GOT3 (cell line): ENCODE measurements around the gene SNRPA1.

Source experiments
- DNase-seq: peaks from one replicate; lab custom pipeline; 2025; ENCODE audit warnings: mixed read lengths; lab: John Stamatoyannopoulos, UW

Gene SNRPA1

DNA sequence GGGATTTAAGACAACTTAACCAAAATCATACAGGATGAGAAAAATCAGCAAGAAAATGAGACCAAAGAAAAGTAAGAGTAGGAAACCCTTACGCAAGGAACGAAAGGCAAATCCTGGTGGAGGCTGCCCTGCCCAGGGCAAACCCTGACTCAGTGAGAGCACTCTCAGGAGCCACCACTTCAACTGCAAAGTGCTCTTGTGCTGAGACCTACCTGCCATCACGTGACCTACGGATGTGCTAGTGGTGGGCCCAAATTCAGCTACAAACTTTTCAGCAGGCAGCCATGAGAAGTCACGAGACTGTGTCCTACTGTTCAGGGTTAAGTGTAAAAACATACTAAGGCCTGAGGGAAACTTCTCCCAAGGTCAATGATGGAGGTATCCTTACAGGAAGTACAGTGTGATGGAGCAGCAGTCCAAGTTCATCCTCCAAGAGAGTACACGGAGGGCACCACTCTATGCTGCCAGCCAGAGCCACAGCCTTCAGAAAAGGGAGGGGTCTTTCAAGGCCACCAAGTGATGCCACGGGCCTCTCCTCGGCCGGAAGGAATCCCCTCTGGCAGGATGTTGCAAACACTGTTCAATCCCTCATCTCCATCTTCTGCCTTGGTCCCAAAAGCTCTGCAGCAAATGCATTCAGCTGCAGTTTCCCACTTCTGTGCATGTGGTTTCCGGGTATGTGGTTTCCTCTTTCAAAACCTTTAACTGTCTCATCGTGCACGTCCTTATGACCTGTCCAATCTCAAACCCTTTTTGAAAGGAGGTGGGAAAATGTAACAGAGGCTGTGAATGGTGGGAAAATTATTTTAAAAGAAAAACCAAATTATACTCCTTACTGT is 52.7 kb downstream of the SNRPA1 start:
- DNase-seq = no peak

DNA sequence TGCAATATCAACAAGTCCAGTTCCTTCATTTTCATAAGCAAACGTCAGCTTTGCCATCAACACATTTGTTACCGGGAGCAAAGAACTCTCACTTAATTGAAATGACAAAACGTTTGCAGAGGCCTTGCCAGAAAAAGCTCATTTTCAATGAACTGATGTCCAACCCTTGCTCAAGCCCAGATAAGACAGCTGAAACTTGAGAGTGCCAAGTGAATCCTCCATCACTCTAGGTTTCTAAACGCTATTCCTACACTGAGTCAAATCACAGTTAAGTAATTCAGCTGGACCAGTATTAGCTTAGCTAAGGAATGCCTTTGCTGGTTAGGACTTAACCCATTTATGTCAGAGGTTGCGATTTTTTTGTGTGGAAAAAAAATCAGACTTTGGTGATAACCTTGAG is 54.7 kb downstream of the SNRPA1 start:
- DNase-seq = no peak

DNA sequence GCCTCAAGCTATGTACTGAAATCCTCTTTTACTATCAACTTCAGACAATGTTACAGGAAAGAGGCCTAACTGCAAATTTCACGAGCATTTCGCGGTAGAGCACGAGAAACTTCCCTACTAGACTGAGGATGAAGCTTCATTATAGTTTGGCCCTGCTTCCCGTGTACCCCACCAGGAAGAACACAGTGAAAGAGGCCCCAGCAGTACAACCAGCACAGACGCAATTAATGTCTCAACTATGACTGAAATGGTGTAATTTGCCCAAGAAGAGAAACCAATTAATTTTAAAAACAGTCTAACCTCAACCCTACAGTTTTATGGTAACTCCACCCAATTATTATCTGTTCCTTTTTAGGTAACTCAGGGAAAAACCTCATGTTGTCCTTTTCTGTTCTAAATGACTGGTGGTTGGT is 55.3 kb downstream of the SNRPA1 start:
- no peak for DNase-seq

DNA sequence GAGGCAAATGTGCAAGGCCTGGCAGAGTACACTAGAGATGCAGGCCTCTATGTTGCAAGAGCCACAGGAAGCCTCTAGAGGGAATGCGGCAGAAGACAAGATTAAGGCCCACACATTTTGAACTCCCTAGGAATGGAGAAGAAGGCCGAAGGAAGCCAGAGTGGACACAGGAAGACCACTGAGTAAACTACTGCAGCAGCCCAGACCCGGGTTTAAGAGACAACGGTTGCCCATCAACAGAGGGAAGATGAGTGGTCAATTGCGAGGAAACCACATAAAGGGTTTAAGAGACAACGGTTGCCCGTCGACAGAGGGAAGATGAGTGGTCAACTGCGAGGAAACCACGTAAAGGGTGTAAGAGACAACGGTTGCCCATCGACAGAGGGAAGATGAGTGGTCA is 57.8 kb downstream of the SNRPA1 start:
- DNase-seq = no peak

DNA sequence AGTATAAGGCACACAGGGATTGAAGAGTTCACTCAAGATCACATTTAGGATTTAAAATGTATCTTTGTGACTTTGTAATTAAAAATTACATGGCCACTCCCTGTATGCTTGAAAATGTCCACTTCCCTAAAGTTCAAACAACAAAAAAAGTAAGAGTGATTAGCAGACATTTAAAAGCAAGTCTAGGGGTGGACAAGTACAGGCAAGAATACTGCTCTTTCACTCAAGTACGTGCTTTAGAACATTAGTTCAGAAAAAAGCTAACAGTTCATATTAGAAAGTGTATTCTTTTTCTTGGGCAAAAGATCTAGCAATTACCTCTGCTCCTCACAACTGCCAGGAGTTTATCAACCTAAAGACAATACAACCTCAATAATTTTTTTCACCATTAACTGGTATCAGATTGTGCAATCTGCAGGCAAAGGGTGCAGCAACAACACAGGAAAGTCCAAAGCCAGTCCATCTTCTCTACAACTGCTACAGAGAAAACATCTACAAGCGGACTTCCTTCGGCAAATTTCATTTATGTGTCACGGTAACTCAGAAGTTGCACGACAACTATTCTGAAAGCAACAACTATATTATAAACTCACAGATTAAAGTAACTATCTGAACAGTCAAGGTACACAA is 61.3 kb downstream of the SNRPA1 start:
- DNase-seq = no peak

DNA sequence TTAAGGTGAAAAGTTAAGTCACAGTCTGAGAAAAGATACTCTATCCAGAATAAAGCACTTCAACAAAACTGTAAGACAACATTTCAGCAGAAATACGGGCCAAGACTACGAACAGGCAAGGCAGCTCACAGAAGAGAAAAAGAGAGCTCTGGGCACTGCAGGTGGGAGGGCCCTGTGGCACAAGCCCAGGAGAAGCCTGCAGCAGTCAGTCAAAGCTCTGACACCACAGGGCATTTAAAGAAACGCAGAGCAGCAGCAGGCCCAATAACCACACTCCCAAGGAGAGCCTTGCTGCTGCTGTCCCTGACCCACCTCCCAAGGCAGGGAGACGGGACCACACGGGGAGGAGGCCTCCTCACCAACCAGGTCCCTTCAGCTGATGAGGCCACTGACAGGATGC is 62.4 kb downstream of the SNRPA1 start:
- no peak for DNase-seq
